ENCODE measurements around the gene FAM117A. TPM values are rescaled to one million over a fixed set of nuclear protein-coding genes. Genes with fewer than 3 reads are reported as not detected.

Gene FAM117A
- total RNA-seq, 1 experiment from 2014 or later: 41.5 TPM

GRCh38 chr17:49692751-49693150 lies 71.2 kb downstream of the FAM117A start:
- no peak for TF ChIP-seq CTCF (IDR thresholded peaks at IDR 0.05; ENCODE audit: insufficient read depth in 1 of 2, low read depth in 1 of 2, low read length in 1 of 2, severe bottlenecking in 1 of 2, unreplicated experiment in 1 of 2)
- ChIA-PET CTCF (interaction anchor here (0.5 to 2.5 kb wide), 5 partner anchors 8 to 125 kb away, joined by 3 to 11 read pairs (median 5); partner anchors contain the start of gene SLC35B1), POLR2A (no interaction called here)
- no peaks in the 10 kb centered on the region for H3K9me3 Mint-ChIP-seq (ENCODE audit: unreplicated experiment)
- no peaks in the 10 kb centered on the region for H3K36me3 Mint-ChIP-seq (ENCODE audit: insufficient read depth, unreplicated experiment)
- Histone ChIP-seq H3K27me3 (replicated peaks; ENCODE audit: control insufficient read depth, insufficient read depth, low read length) (no peaks in the 10 kb centered on the region), H3K36me3 (ENCODE audit: control insufficient read depth, insufficient read depth, low read length) (no peaks in the 10 kb centered on the region), H3K4me1 (peaks cover 5% of the 10 kb centered on the region), H3K9me3 (no peaks in the 10 kb centered on the region), H3K4me3 (ENCODE audit: low read depth, low read length) (no peak overlapping the region)
- H3K4me1 Mint-ChIP-seq (ENCODE audit: low read depth, unreplicated experiment): peaks cover 14% of the 10 kb centered on the region
- intact Hi-C loops (cut with micrococcal nuclease; ENCODE audit: unreplicated experiment): no loop called here
- no peak overlapping the region for H3K27ac Mint-ChIP-seq (ENCODE audit: unreplicated experiment)
- no TSS peak for BruUV-seq (replicated peaks)
- DNase-seq: peak in 1 of 2 experiments; percentile 46
- no peak overlapping the region for H3K4me3 Mint-ChIP-seq (ENCODE audit: unreplicated experiment)
- H3K27me3 Mint-ChIP-seq (ENCODE audit: insufficient read depth, unreplicated experiment): peaks cover 5% of the 10 kb centered on the region

- DNase-seq: peak in 1 of 2 experiments; percentile 37
- Mint-ChIP-seq H3K27me3 (ENCODE audit: insufficient read depth, unreplicated experiment) (peaks cover 5% of the 10 kb centered on the region), H3K4me1 (ENCODE audit: low read depth, unreplicated experiment) (peaks cover 15% of the 10 kb centered on the region), H3K9me3 (ENCODE audit: unreplicated experiment) (no peaks in the 10 kb centered on the region), H3K27ac (ENCODE audit: unreplicated experiment) (no peak overlapping the region), H3K36me3 (ENCODE audit: insufficient read depth, unreplicated experiment) (no peaks in the 10 kb centered on the region), H3K4me3 (ENCODE audit: unreplicated experiment) (no peak overlapping the region)
- no peak for TF ChIP-seq CTCF (IDR thresholded peaks at IDR 0.05; ENCODE audit: insufficient read depth in 1 of 2, low read depth in 1 of 2, low read length in 1 of 2, severe bottlenecking in 1 of 2, unreplicated experiment in 1 of 2)
- Histone ChIP-seq H3K4me3 (ENCODE audit: low read depth, low read length) (no peak overlapping the region), H3K36me3 (ENCODE audit: control insufficient read depth, insufficient read depth, low read length) (no peaks in the 10 kb centered on the region), H3K27me3 (replicated peaks; ENCODE audit: control insufficient read depth, insufficient read depth, low read length) (no peaks in the 10 kb centered on the region), H3K4me1 (peaks cover 5% of the 10 kb centered on the region), H3K9me3 (no peaks in the 10 kb centered on the region)
- intact Hi-C loops (cut with micrococcal nuclease; ENCODE audit: unreplicated experiment): no loop called here
- POLR2A ChIA-PET: no interaction called here
- no TSS peak for BruUV-seq (replicated peaks)
- CTCF ChIA-PET: interaction anchor here (0.6 to 2.5 kb wide), 9 partner anchors 17 to 166 kb away, joined by 3 to 11 read pairs (median 5); partner anchors contain the start of genes NXPH3 and SLC35B1
Observed at GRCh38 chr17:49691677-49692191, 72.2 kb downstream of the FAM117A start.

GRCh38 chr17:49691086-49691676 lies 72.8 kb downstream of the FAM117A start:
- Histone ChIP-seq H3K4me3 (ENCODE audit: low read depth, low read length) (no peak overlapping the region), H3K9me3 (no peaks in the 10 kb centered on the region), H3K36me3 (ENCODE audit: control insufficient read depth, insufficient read depth, low read length) (no peaks in the 10 kb centered on the region), H3K27me3 (replicated peaks; ENCODE audit: control insufficient read depth, insufficient read depth, low read length) (no peaks in the 10 kb centered on the region), H3K4me1 (peaks cover 5% of the 10 kb centered on the region)
- CTCF ChIA-PET: interaction anchor here (0.6 to 2.5 kb wide), 9 partner anchors 17 to 168 kb away, joined by 3 to 11 read pairs (median 4); partner anchors contain the start of genes NXPH3 and SLC35B1
- no peak overlapping the region for H3K27ac Mint-ChIP-seq (ENCODE audit: unreplicated experiment)
- no peak for TF ChIP-seq CTCF (IDR thresholded peaks at IDR 0.05; ENCODE audit: insufficient read depth in 1 of 2, low read depth in 1 of 2, low read length in 1 of 2, severe bottlenecking in 1 of 2, unreplicated experiment in 1 of 2)
- POLR2A ChIA-PET: no interaction called here
- no peaks in the 10 kb centered on the region for H3K9me3 Mint-ChIP-seq (ENCODE audit: unreplicated experiment)
- no peaks in the 10 kb centered on the region for H3K36me3 Mint-ChIP-seq (ENCODE audit: insufficient read depth, unreplicated experiment)
- H3K4me3 Mint-ChIP-seq (ENCODE audit: unreplicated experiment): no peak overlapping the region
- BruUV-seq (replicated peaks): no TSS peak
- peaks cover 7% of the 10 kb centered on the region for H3K27me3 Mint-ChIP-seq (ENCODE audit: insufficient read depth, unreplicated experiment)
- peak in 1 of 2 experiments; percentile 38 for DNase-seq
- intact Hi-C loops (cut with micrococcal nuclease; ENCODE audit: unreplicated experiment): no loop called here
- peaks cover 15% of the 10 kb centered on the region for H3K4me1 Mint-ChIP-seq (ENCODE audit: low read depth, unreplicated experiment)

Measured in Caco-2 (cell line).